Calu3 (cell line): ENCODE measurements around the gene ZNF619. TPM values are rescaled to one million over a fixed set of nuclear protein-coding genes. Genes with fewer than 3 reads are reported as not detected.

Experiments used
- BruUV-seq: library from RNA; stranded (reverse); fragments of 400-500 nt; replicated peaks from 2 replicates; lab custom pipeline; 2021; lab: Mats Ljungman, UMichigan
- CTCF ChIA-PET: fragments of 300-600 bp; sonication (Branson Sonifier 250); formaldehyde crosslinking; loops from one replicate; lab custom pipeline; 2022; ENCODE audit warnings: antibody characterized with exemption; lab: Charles Lee
- DNase-seq: peaks from one replicate; pipeline ENCODE4 v3.0.0; 2022
- H3K27ac Mint-ChIP-seq: one replicate; pipeline ENCODE4 v1.8.0; 2022; ENCODE audit warnings: mixed read lengths; ENCODE audit not compliant: unreplicated experiment
- H3K27me3 Mint-ChIP-seq: one replicate; pipeline ENCODE4 v1.8.0; 2022; ENCODE audit warnings: mixed read lengths; ENCODE audit not compliant: unreplicated experiment
- H3K36me3 Mint-ChIP-seq: one replicate; pipeline ENCODE4 v1.8.0; 2022; ENCODE audit warnings: mild to moderate bottlenecking, moderate library complexity, mixed read lengths; ENCODE audit not compliant: insufficient read depth, unreplicated experiment
- H3K4me1 Mint-ChIP-seq: one replicate; pipeline ENCODE4 v1.8.0; 2022; ENCODE audit warnings: mild to moderate bottlenecking, low read depth, mixed read lengths; ENCODE audit not compliant: unreplicated experiment
- H3K4me3 Mint-ChIP-seq: one replicate; pipeline ENCODE4 v1.8.0; 2022; ENCODE audit warnings: mild to moderate bottlenecking, low read depth, moderate library complexity, mixed read lengths; ENCODE audit not compliant: unreplicated experiment
- H3K9me3 Mint-ChIP-seq: one replicate; pipeline ENCODE4 v1.8.0; 2022; ENCODE audit warnings: low read depth, mixed read lengths; ENCODE audit not compliant: unreplicated experiment
- intact Hi-C: fragments of 100-400 bp; cut with micrococcal nuclease; formaldehyde crosslinking; loops from one replicate; pipeline ENCODE4 v1.10.0; 2022; ENCODE audit not compliant: unreplicated experiment
- total RNA-seq: library from RNA; stranded (reverse); gene quantifications from 2 replicates; pipeline ENCODE4 v1.2.3, GENCODE V29; 2022
- TF ChIP-seq, protein P1 (sequence below): fragments of 200-600 bp; IDR thresholded peaks from one replicate; pipeline ENCODE4 v1.8.0; 2022; ENCODE audit warnings: antibody characterized with exemption; ENCODE audit not compliant: unreplicated experiment

Gene ZNF619
- total RNA-seq, 1 experiment from 2014 or later = 8.4 TPM

DNA sequence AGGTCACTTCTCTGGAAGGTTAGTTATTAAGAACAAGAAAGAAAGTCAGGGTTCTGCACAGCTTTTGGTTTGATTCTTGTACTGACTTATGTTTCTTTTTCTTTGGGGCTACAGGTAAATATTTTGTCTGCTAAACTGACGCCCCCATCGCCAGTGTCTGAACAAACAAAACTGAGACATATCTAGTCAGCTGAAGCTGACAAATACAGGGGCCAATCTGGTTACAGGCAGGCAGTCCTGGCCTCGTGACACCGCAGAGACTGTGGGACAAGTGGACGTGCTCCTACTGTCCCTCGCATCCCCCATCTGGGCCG lies 24.4 kb upstream of the ZNF619 start:
- H3K27me3 Mint-ChIP-seq = no peaks in the 10 kb centered on the region
- peak overlapping the region; percentile 57 for H3K27ac Mint-ChIP-seq
- TF ChIP-seq, protein P1, sequence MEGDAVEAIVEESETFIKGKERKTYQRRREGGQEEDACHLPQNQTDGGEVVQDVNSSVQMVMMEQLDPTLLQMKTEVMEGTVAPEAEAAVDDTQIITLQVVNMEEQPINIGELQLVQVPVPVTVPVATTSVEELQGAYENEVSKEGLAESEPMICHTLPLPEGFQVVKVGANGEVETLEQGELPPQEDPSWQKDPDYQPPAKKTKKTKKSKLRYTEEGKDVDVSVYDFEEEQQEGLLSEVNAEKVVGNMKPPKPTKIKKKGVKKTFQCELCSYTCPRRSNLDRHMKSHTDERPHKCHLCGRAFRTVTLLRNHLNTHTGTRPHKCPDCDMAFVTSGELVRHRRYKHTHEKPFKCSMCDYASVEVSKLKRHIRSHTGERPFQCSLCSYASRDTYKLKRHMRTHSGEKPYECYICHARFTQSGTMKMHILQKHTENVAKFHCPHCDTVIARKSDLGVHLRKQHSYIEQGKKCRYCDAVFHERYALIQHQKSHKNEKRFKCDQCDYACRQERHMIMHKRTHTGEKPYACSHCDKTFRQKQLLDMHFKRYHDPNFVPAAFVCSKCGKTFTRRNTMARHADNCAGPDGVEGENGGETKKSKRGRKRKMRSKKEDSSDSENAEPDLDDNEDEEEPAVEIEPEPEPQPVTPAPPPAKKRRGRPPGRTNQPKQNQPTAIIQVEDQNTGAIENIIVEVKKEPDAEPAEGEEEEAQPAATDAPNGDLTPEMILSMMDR = no peak
- intact Hi-C loops = no loop called here
- no peak for DNase-seq
- BruUV-seq = TSS peak; percentile 31
- H3K4me3 Mint-ChIP-seq = peak overlapping the region; percentile 78
- no peaks in the 10 kb centered on the region for H3K9me3 Mint-ChIP-seq
- CTCF ChIA-PET = interaction anchor here (0.7 to 0.9 kb wide), 2 partner anchors 11 to 64 kb away, joined by 3 to 5 read pairs; no protein-coding TSS in a partner anchor
- peaks cover 23% of the 10 kb centered on the region for H3K4me1 Mint-ChIP-seq
- H3K36me3 Mint-ChIP-seq = peaks cover 36% of the 10 kb centered on the region

- CTCF ChIA-PET = interaction anchor here (0.7 to 0.9 kb wide), 2 partner anchors 12 to 65 kb away, joined by 3 to 5 read pairs; no protein-coding TSS in a partner anchor
- Mint-ChIP-seq H3K9me3 (no peaks in the 10 kb centered on the region), H3K27ac (peak overlapping the region; percentile 57), H3K36me3 (peaks cover 42% of the 10 kb centered on the region), H3K4me3 (peak overlapping the region; percentile 78), H3K4me1 (peaks cover 23% of the 10 kb centered on the region), H3K27me3 (no peaks in the 10 kb centered on the region)
- TF ChIP-seq, protein P1 = no peak
- BruUV-seq = no TSS peak
- DNase-seq = peak; percentile 95
- intact Hi-C loops = loop anchor here (1.0 kb wide), 1 partner anchor 126 kb away; no protein-coding TSS in a partner anchor
Measured at GRCh38 chr3:40452876-40453730, 23.8 kb upstream of the ZNF619 start.

DNA sequence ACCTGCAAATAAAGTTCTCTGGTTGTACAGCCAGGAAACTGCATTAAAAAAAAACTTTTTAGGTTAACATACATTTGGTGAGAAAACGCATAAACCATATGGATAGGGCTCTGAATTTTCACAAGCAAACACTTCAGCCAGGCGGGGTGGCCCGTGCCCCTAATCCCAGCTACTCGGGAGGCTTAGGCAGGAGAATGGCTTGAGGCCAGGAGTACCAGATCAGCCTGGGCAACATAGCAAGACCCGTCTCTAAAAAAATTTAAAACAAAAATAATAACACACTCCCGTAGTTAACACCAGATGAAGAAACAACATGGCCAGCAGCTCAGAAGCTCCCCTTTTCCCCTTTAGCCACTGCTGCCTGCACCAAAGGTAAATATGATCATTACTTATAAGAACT lies 23.0 kb upstream of the ZNF619 start:
- CTCF ChIA-PET = no interaction called here
- H3K9me3 Mint-ChIP-seq = no peaks in the 10 kb centered on the region
- H3K36me3 Mint-ChIP-seq = peaks cover 50% of the 10 kb centered on the region
- H3K27ac Mint-ChIP-seq = no peak overlapping the region
- TF ChIP-seq, protein P1 = no peak
- intact Hi-C loops = loop anchor here (1.0 kb wide), 1 partner anchor 127 kb away; no protein-coding TSS in a partner anchor
- no peaks in the 10 kb centered on the region for H3K27me3 Mint-ChIP-seq
- DNase-seq = no peak
- peaks cover 23% of the 10 kb centered on the region for H3K4me1 Mint-ChIP-seq
- BruUV-seq = no TSS peak
- peak overlapping the region; percentile 78 for H3K4me3 Mint-ChIP-seq

- intact Hi-C loops = no loop called here
- Mint-ChIP-seq H3K27ac (peak overlapping the region; percentile 90), H3K36me3 (peaks cover 61% of the 10 kb centered on the region), H3K9me3 (no peaks in the 10 kb centered on the region), H3K27me3 (no peaks in the 10 kb centered on the region), H3K4me3 (peak overlapping the region; percentile 86), H3K4me1 (peaks cover 23% of the 10 kb centered on the region)
- CTCF ChIA-PET = no interaction called here
- BruUV-seq = no TSS peak
- DNase-seq = no peak
- TF ChIP-seq, protein P1 = no peak
Measured at GRCh38 chr3:40455328-40455727, 21.6 kb upstream of the ZNF619 start.
